ENCODE results near the gene BCAS4.
"Not testable (repeated sequence)": the region's sequence is repeated elsewhere in the genome, so short reads cannot be mapped to it uniquely, and the experiment has no call there.

BCAS4 gene

DNA sequence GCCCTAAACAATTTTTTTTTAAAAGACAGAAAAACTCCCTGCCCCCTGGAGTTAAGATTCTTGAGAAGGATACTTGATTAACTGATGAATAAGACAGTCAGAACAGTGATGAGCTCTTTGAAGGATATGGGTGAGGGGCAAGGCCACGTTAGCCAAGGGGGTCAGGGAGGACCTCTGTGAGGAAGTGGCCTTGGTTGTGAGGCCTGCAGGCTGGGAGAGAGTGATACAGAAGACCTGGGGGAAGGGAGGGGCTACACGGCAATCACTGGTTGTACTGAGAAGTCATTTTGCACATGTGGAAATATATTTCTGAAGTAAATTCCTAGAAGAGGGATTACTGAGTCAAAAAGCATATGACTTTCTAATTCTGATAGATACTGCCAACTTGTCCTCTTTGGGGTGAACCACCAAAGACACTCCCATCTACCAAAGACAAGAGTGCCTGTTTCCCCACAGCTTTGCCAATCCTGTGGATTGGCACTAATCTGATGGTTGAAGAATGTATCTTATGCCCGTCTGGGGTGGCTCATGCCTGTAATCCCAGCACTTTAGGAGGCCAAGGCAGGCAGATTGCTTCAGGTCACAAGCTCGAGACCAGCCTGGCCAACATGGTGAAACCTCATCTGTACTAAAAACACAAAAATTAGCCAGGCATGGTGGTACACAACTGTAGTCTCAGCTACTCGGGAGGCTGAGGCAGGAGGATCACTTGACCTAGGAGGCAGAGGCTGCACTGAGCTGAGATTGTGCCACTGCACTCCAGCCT is 22.3 kb upstream of the BCAS4 start:
- no peak for DNase-seq

DNA sequence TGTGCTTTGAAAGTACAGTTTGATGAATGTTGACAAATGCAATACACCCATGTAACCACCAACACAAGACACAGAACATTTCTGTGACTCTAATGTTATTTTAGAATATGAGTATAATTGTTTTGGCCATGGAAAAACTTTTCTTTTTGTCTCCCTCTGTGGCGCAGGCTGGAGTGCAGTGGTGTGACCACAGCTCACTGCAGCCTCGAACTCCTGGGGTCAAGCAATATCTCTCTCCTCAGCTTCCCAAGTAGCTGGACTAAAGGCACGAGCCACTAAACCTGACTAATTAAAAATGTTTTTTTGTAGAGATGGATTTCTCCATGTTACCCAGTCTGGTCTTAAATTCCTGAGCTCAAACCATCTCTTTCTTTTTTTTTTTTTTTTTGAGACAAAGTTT is 20.3 kb upstream of the BCAS4 start:
- no peak for DNase-seq

DNA sequence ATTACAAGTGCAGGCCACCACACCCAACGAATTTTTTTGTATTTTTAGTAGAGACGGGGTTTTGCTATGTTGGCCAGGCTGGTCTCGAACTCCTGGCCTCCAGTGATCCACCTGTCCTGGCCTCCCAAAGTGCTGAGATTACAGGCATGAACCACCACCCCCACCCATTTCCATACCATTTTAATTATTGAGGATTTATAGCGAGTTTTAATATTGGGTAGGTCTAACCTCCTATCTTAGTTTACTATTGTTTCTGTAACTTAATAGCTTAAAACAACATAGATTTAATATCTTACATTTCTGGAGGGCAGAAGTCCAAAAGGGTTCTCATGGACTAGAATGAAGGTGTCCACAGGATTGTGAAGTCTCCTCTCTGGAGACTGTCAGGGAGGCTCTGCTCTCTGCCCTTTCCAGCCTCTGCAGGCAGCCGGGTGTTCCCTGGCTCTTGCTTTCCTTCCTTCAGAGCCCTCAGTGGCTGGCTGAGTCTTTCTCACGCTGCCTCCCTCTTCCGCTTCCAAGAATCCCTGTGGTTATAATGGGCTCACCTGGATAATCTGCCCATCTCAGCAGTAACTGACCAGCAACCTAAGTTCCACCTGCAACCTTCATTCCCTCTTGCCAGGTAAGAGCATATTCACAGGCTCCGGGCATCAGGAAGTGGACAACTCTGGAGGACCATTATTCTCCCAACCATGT is 18.6 kb upstream of the BCAS4 start:
- DNase-seq = no peak

DNA sequence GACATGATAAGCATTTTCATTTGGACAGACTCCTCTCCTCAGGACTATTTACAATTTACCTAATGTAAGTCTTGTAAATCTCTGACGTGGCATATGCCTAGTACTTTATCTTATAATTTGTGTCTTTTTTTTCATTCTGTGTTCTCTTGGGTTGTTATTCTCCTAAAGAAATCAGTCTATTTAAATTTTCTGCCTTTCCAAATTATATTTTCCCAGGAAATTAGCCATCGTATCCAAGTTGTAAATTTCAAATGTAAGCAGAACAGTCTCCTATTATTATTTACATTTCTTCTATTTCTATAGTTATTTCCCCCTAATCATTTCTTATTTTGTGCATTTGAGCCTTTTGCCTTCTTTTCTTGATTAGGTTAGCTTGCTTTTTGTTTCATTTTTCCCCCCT is 17.5 kb upstream of the BCAS4 start:
- no peak for DNase-seq

DNA sequence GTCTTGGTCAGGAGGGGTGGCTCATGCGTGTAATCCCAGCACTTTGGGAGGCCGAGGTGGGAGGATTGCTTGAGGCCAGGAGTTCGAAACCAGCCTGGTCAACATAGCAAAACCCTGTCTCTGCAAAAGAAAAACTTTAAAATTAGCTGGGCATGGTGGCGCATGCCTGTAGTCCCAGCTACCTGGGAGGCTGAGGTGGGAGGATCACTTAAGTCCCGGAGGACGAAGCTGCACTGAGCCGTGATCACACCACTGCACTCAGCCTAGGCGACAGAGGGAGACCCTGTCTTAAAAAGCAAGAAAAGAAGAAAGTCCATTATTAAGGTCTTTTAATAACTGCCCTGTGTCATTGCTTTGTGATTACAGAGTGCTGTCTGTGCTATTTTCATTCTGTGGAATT is 15.9 kb upstream of the BCAS4 start:
- not testable (repeated sequence) for DNase-seq

DNA sequence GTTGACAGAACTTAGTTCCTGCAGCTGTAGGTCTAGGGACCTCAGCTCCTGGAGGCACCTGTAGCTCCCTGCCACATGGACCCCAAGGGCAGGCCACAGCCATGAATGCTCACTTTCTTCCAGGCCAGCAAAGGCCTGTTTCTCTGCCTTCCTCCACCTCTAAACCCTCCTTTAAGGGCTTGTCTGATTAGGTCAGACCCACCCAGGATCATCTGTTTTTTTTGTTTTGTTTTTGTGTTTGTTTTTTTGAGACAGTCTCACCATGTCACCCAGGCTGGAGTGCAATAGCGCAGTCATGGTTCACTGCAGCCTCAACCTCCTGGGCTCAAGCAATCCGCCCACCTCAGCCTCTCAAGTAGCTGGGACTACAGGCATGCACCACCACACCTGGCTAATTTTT is 11.5 kb upstream of the BCAS4 start:
- DNase-seq = no peak

DNA sequence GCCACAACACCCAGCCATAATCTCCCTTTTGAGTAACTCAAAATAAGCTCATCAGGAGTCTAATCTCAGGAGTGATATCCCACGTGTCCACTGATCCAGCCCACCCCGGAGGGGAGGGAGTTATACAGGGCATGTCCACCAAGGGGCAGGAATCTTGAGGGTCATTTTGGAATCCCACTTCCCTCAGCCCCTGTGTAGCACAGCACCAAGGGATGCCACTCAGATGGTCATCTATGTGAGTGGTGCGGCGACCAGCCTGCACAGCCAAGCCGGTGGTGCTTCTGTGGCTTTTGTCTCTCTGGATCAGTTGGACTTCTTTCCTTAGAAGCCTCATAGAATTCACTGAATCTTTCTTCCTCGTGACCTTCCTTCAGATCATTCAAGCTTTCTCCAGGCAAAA is 11.0 kb upstream of the BCAS4 start:
- DNase-seq = no peak

DNA sequence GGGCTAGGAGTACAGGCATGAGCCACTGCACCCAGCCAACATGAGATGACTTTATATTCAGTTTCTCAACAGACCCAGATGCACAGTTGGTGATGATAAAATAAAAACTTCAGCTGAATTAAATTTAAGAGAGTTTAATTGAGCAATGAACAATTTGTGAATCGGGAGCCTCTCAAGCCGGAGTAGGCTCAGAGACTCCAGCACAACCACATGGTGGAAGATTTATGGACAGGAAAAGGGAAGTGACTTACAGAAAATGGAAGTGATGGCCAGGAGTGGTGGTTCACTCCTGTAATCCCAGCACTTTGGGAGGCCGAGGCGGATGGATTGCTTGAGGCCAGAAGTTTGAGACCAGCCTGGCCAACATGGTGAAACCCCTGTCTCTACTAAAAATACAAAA is 10.4 kb upstream of the BCAS4 start:
- DNase-seq = no peak

DNA sequence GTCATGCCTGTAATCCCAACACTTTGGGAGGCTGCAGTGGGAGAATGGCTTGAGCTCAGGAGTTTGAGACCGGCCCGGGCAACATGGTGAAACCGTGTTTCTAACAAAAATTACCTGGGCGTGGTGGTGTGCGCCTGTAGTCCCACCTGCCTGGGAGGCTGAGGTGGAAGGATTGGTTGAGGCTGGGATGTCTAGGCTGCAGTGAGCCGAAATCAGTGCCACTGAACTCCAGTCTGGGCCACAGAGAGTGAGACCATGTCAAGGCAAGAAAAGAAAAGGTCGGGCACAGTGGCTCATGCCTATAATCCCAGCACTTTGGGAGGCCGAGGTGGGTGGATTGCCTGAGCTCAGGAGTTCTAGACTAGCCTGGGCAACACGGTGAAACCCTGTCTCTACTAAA is 8.2 kb upstream of the BCAS4 start:
- DNase-seq = no peak

DNA sequence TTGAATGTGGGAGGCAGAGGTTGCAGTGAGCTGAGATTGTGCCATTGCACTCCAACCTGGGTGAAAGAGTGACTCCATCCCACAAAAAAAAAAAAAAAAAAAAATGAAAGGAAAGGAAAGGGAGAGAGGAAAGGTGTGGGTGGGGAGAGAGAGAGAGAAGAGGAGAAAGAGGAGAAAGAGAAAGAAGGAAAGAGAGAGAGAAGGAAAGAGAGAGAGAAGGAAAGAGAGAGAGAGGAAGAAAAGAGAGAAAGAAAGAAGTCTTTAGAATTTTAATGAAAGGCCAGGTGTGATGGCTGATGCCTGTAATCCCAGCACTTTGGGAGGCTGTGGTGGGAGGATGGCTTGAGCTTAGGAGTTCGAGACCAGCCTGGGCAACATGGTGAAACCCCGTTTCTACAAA is 7.7 kb upstream of the BCAS4 start:
- DNase-seq = no peak

DNA sequence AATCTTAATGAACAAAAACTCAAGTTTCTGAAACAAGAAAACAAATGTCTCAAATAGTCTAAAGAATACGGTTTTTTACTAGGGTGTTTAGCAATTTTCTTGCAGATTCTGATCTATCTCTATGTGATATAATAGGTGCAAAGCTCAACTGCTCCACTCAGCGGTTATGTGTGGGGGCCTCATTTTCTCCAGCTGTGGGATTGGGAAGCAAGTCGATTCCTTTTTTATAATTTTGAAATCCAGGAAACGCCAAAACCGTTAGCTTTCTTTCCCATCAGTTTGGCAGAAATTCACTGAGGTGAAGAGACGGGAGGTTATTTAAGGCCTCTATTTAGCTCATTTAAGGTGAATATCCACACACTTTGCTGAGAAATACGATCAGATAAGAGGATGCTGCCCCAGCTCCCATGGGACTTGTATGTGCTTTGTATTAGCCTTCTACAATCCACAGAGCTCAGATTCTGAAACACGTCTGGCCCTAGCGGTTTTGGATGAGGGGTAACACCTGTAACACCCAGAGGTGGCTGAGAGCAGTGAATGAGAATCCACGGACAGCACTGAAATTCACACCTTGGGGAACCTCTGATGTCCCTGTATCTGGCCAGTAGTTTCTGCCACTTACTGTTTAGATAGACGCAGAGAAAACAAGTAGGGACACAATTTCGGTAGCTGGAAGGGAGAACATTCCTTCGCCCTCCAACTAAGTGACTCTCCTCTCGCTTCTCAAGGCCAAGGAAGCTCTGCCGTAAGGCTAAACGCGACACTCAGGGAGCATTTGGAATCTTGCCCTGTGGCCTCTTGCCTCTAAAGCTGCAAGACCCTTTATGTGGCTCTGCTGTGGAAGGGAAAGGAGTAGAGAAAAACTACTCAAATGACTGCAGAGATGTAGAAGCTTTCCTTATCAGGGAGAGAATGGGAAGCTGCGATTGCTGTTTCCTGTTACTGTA is 6.5 kb upstream of the BCAS4 start:
- peak; percentile 79 for DNase-seq

DNA sequence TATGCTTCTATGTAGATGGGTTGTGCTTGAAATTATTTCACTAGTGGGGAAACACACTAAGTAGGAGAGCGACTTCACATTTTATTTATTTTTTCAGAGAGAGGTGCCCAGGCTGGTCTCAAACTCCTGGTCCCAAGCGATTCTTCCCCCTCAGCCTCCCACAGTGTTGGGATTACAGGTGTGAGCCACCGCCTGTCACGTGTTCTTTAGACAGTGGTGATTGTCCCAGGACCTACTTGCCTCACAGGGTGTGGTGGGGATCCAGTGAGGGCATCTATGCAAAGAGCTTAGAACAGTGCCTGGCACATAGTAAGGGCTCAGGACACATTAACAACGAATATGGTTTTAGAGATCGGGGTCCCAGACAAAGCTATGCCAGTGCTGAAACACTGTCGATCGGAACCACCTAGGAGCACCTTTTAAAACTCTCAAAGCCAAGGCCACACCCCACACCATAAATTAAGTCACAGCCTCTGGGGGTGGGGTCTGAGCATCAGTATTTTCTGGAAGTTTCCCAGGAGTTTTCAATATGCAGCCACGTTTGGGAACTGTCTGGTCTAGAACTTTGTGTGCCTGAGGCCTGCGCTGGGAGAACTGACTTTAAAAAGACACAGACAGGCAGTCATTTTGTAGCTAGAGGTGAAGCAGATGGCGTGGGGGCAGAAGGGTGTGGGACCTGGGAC is 4.8 kb upstream of the BCAS4 start:
- DNase-seq = no peak

DNA sequence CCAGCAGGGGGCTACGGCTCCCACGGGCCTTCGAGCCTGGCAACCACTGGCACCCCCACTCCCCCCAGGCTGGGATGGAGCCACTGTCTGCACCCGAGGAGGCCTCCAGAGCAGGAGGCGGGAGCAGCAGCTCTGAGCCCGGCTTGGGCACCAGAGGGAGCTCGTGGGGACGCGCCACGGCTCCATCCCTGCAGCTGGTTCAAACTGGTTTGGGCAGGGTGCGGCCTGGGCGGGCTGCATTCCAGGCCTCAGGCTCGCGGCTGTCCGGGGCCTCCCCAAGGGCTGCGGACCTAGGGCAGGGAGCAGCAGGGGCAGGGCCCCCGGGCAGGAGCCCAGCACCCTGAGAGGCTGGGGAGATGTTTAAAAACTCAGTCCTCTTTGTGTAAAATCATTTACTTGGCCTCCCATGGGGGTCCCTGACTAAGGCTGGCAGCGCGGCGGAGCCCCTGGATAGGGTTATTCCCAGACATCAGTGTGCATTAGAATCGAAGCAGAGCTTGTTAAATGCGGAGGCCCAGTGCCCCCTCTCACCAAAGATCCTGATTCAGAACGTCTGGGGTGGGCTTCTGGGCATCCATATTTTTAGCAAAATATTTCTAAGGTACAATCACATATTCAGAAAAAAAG is 4.1 kb upstream of the BCAS4 start:
- peak; percentile 92 for DNase-seq

DNA sequence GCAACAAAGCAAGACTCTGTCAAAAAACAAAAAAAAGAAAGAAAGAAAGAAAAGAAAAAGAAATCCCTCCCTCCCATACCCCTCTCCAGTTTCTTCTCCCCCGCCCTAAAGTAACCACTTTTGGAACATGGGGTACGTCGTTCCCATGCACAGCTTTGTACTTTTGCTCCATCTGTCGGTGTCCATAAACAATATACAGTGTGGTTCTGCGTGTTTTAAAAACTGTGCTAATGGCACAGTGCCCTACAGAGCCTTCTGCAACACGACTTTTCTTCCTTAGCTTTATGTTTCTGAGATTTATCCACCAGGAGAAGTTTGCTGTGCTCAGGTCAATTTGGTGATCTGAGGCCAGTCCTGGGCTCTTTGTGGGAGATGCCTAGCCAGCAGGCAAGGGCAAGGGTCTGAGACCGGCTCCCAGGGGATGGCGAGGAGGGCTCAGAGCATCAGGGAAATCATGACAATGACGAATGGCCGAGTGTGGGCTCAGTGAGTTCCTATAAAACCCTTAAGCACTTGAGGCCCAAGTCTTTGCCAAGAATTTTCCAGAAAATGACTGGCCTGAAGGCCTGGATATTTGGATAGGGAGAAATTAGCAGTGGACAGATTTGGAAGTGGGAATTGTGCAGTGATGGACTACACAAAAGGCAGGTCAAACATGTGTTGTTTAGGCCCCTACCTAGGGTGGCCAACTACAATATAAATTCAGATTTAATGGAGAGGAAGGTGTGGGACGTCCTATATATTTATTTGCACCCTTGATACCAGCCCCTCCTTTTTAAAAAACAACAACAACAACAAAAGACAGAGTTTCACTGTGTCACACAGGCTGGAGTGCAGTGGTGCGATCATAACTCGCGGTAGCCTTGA is 1.9 kb upstream of the BCAS4 start:
- DNase-seq = no peak

DNA sequence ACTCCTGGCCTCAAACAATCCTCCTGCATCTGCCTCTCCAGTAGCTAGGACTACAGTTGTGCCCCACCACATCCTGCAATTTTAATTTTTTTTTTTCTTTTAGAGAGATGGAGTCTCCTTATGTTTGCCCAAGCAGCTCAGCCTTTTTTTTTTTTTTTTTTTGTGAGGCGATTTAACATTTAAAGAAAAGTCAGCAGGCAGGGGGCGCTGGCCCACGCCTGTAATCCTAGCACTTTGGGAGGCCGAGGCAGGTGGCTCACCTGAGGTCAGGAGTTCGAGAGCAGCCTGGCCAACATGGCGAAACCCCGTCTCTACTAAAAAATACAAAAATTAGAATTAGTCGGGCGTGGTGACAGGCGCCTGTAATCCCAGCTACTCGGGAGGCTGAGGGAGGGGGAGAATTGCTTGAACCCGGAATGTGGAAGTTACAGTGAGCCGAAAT is 1.3 kb upstream of the BCAS4 start:
- peak; percentile 17 for DNase-seq

DNA sequence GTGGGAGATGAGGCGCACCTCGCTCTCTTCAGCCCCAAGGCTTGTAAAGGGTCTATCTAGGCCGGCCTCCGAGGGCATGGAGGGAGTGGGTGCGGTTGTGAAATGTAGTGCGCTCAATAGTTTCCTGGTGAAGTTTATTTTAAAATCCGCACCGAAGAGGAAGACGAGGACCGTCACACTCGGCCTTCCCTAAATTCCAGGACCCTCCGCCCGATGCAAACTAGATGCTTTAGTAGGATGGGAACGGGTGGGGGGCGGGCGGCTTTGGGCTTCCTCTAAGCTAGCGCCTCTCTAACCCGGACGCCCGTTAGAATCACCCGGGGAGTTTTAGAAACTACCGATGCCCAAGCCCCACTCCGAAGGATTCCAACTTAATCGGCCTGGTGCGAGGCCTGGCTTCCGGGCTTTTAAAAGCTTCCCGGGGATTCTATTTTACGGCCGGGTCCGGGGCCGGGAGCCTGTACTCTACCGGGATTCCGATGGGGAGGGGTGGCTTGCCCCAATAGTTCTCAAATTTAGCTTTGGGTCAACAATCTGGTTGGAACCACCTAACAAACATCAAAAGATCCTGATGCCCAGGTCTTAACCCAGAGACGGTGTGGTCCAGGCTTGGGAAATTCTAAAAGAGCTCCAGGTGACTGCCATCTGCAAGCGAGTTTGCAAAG is 548 bp upstream of the BCAS4 start:
- peak; percentile 4 for DNase-seq

DNA sequence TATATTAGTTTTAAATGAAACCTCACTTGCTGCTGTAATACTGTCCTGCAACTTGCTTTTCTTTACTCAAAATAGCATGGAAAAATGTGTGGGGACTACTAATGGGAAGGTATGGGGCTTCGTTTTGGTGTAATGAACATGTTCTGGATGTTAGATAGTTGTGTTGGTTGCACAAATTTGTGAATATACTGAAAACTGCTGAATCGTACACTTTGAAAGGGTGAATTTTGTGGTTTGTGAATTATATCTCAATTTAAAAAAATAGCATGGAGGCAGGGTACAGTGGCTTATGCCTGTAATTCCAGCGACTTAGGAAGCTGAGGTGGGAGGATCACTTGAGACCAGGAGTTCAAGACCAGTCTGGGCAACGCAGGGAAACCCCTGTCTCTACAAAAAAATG is 2.3 kb downstream of the BCAS4 start:
- DNase-seq = no peak

DNA sequence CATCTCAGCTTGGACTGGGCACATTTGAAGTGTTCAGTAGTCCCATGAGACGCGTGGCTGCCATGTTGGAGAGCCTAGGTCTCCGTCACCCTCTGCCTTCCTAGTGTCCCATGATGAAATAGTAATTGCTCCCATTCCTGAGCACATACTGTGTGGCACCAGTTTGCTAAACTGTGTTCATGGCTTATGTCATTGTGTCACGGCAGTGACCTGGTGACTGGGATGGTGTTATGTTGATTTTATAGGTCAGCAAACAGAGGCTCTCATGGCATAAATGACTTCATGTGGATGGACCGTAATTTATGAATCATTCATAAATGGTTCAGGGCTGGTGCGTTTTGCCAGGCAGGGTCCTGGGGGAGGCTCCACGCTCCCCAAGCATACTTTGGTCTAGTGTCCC is 3.8 kb downstream of the BCAS4 start:
- DNase-seq = peak; percentile 4

DNA sequence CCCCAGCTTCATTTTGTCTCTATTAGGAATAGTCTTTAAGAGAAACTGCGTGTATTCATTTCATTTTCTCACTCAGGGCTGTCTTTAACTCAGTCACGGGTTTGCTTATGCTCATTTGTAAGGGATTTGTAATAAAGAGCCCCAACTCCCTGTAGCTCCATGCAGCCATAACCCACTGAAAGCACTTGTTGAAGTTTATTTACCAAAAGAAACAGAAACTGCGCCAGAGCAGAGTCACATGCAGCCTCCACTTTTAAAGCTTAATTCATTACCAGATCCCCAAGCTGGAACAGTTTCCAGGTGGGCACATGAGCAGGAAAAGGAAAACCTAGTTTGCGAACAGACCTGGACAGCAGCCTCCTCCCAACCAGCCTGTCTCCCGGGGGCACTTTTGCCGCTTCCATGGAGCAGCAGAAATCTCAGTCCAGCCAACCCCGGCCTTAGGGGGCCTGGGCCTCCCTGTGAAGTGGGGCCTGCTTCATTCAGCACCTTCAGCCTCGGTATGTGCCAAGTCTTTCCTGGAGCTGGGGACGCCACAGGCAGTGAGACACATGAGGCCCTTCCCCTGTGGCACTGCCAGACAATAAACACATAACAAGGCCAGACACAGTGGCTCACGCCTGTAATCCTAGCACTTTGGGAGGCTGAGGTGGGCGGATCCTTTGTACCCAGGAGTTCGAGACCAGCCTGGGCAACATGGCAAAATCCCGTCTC is 4.5 kb downstream of the BCAS4 start:
- no peak for DNase-seq

DNA sequence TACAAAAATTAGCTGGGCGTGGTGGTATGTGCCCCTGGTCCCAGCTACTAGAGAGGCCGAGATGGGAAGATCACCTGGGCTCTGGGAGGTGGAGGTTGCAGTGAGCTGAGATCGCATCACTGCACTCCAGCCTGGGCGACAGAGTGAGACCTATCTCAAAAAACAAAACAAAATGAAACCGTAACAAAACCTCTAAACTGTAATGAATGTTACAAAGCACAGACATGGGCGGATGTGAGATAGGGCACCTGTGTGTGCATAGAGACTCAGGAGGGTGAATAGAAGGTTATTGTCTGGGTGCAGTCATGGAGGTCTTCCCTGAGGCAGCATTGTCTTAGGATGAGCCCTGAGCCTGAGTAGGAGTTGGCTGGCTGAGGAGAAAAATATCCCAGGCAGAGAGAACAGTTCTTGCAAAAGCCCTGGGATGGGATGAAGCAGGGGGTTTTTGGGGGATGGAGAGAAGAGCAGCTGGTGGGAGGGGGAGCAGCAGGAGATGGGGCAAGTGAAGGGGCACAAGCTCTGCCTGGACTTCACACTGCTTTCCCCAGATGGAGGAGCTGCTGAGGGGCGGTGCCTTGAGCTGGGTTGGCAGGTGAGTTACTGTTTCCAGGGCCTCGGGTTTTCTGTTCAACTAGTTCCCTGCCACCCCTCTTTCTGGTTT is 5.2 kb downstream of the BCAS4 start:
- no peak for DNase-seq
